Activated CD4-positive, alpha-beta T cell treated with anti-CD3 and anti-CD28 coated beads for 1 hour (primary cell): ENCODE data around the gene PCBP3.
"Not testable (repeated sequence)": the region's sequence is repeated elsewhere in the genome, so short reads cannot be mapped to it uniquely, and the experiment has no call there.

Experiments used
- DNase-seq: peaks from one replicate; pipeline ENCODE4 v3.0.0-alpha.2; 2020

The PCBP3 gene

GRCh38 chr21:45887120-45887611, 243.6 kb downstream of the PCBP3 start:
- DNase-seq, result no peak

- no peak for DNase-seq
These were observed 244.3 kb downstream of the PCBP3 start for GRCh38 chr21:45887788-45888187.

GRCh38 chr21:45888386-45889009, 245.0 kb downstream of the PCBP3 start:
- DNase-seq, result no peak

- DNase-seq, result no peak
These were observed 245.7 kb downstream of the PCBP3 start for GRCh38 chr21:45889256-45889655.

- DNase-seq, result no peak
These were observed 246.4 kb downstream of the PCBP3 start for GRCh38 chr21:45889961-45890360.

DNA sequence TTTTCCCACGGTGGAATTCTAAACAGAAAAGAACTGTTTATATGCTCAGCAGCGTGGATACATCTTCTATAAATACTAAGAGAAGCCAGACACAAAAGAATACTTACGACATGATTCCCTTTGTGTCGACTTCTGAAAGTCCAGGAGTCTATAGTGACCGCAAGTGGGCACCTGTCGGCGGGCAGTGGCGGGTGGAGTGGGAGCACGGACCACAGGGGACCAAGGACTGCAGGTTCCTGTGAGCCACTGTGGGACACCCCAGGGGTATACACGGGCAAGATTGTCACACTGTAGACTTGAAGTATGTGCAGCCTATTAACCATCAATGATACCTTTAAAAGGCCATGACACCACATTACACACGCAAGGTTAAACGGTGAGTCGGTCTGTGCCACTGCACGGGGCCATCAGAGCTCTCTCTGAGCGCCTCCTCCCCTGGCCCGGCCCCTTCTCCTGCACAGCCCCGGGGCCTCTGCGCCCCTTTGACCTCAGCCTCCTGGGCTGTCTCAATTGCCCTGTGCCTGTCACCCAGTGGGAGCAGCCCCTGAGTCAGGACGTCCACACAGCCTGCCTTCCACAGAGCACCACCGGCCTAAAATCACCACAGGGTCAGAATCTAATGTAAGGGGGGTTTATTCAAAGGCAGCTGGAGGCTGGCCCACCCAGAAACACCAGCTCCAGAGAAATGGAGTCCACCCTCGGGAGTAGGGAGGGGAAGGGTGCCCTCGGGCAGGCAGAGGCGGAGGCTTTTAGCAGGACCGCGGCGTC, 248.0 kb downstream of the PCBP3 start:
- no peak for DNase-seq

- no peak for DNase-seq
These were observed 248.8 kb downstream of the PCBP3 start for GRCh38 chr21:45892156-45892915.

DNA sequence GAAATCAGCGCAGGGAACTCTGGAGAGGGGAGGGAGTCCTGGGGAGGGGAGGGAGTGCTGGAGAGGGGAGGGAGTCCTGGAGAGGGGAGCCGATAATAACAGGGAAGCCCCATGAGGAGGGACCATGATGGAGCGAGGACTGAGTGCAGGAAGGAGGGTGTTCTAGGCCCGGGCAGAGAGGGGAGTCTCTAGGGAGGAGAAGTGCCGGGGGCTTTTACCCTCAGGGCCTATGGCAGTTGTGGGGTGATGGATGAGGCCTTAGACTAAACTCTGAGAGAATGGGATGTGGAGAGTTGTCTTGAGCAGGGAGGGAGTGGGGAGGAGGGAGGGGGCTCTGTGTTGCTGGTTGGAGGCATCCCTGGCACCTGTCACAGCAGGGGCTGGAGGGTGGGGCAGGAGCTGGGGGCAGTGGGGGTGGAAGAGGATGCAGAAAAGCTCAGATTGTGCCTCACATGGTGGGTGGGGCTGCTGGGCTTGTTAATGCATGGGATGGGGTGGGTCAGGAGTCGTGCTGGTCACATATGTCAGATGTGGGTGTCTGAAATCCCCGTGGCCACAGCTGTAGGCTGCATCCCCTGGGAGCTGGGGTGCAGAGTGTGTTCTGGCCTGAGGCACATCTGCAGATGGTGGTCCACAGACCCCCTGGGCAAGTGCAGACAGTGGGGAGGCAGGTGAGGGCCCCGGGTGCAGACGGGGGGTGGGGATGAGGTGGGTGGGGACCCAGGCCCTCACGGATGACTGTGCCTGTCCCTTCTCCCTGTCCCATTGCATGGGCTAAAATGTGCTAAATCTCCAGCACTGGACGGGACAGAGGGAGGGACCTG, 249.6 kb downstream of the PCBP3 start:
- no peak for DNase-seq

DNA sequence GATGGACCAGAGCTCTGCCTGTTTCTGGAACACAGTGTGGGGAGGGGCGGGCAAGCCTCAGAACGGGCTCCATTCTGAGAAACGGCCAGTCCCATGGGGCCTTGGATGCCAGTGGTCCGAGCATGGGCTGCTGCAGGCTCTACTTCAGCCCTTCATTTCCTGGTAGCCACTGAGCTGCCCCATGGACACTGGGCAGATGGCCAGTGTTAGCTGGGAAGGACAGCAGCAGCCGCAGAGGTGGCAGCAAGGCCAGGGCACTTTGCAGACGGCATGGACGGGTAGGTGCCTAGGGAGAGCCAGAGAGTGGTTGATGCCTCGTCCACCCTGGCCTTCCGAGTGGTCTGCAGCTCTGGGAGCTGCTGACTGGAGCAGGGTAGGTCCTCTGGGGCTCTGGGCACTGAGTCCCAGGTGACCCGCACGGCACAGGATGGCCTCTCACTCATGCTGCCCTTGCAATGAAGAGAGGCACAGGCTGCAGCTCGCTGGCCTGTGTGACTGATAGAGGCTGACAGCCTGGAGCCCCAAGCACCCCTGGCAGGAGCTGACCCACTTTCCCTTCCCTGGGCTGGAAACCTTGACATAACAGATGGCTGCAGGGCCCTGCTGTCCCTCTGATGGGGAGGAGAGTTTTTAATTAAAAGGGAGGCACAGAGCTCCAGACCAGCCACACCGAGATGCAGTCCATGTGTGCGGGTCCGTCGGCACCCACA, 250.4 kb downstream of the PCBP3 start:
- no peak for DNase-seq

DNA sequence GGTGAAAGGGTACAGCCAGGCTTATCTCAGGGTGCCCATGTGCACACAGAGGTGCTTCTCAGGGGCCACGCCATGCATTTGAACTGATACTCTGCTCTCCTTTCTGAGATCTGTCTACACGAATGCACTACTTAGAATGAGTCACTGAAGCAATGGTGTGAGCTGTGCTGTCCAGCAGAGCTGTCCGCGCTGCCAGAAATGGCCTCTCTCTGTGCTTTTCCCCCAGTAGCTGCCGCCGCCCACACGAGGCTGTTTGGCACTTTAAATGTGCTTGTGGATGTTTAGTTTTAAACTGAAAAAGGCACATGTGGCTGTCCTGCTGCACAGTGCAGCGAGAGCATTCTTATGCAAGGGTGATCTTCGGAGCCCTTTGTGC, 250.9 kb downstream of the PCBP3 start:
- DNase-seq, result no peak

DNA sequence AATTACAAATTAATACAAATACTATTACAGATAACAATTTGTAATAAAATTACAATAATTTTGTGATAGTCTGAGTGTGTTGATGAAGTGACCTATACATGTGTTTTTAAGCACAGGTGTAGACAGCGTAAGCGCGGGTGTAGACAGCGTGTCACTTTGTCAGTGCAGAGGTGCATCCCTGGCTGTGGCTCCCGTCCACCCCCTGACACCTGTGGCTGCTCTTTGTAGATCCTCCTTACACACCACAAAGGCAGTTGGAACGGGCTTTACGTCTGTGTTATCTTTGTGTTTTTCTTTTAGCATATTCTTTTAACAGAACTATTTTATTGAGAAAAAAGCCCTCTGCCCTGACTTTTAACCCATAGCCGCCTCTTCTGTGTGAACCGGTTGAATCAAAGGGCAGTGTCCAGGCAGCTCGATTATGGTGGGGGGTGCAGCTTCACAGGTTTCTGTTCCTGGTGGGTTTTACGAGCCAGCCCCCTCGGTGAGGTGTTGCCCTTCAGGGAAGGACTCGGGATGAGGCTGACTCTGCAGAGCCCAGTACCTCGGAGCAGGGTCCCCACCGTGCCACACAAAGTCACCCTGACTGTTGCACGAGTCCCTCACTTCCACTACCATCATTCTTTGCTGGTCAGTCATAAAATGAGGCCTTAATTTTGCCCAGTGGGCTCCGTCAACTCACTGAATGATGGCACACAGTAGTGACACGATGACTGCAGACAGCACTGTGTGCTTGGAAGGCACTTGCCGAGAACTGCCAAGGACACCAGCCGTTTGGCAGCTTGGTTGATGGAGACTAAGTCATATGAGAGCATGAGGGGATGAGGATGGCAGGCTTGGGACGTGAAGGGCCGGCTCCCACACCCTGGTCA, 251.6 kb downstream of the PCBP3 start:
- DNase-seq, result no peak

GRCh38 chr21:45895778-45896370, 252.3 kb downstream of the PCBP3 start:
- DNase-seq, result no peak

DNA sequence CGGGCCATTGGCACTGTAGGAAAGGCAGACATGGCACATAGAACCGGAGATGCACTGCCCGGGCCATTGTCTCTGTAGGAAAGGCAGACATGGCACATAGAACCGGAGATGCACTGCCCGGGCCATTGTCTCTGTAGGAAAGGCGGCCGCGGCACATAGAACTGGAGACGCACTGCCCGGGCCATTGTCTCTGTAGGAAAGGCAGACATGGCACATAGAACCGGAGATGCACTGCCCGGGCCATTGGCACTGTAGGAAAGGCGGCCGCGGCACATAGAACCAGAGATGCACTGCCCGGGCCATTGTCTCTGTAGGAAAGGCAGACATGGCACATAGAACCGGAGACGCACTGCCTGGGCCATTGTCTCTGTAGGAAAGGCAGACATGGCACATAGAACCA, 252.9 kb downstream of the PCBP3 start:
- DNase-seq, result not testable (repeated sequence)

GRCh38 chr21:45897191-45898027, 253.9 kb downstream of the PCBP3 start:
- no peak for DNase-seq

DNA sequence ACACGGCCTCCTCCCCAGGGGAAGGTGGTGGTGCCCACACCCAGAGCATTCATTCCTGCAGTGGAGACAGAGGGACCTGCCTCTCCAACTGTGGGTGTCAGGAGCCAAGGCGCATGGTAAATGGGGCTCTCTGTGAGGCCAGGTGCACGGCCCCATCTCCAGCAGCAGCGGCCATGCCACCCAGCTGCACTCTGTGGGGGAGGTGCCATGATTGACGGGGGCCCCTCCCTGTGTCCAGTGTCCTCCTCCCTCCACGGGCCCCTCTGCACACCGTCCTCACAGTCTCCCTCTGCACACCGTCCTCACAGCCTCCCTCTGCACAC, 254.5 kb downstream of the PCBP3 start:
- no peak for DNase-seq

- no peak for DNase-seq
These were observed 255.3 kb downstream of the PCBP3 start for GRCh38 chr21:45898781-45899180.

GRCh38 chr21:45899317-45900033, 255.9 kb downstream of the PCBP3 start:
- DNase-seq, result no peak

DNA sequence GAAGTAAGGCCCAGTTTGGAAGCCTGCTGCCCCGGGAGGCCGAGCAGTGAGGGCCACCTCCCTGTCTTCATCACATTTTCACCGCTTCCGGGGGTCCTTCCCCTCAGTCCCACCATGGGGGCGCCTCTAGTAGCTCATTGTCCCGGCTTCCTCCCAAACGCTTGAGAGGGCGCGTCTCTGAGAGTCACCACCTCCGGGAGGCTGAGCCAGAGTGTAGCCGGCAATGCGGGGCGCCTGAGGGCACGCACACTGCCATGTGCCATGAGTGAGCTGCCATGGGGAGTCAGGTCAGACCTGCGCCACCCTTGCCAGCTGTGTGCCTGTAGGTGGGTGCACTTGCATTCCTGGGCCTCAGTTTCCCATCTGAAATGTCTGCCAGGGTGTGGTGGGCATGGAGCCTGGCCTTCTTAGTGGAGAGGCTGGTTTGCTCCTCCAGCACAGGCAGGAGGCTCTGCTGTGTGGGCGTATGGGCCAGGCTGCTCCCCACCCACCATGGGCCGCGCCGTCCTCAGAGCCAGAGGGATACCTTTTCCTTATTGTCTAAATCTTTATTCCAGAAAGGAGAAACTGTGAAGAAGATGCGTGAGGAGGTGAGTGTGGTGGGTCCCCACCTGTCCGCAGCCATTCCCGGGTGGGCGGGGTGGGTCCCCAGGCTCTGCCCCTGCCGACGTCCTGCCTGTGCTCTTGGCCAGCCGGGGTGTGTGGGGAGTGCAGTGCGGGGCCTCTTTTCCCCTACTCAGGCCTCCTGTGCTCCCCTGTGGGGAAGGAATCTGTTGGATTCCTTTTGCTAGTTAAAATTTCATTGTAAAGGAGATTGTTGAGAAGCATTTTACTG, 256.7 kb downstream of the PCBP3 start:
- no peak for DNase-seq
